Esophagus mucosa (tissue), 1 donor: ENCODE results near the gene KIF21B. TPM values are rescaled to one million over a fixed set of nuclear protein-coding genes. Genes with fewer than 3 reads are reported as not detected.
A peak's percentile ranks its signal among the peaks of the same experiment; 100 is the strongest.
"Not testable (repeated sequence)": the region's sequence is repeated elsewhere in the genome, so short reads cannot be mapped to it uniquely, and the experiment has no call there.

Experiments
- ATAC-seq: fragments of 200-7000 bp; cut with Tn5 transposase; one replicate; pipeline ENCODE4 v1.9.1; 2020
- total RNA-seq: library from RNA; stranded (reverse); gene quantifications from one replicate; pipeline ENCODE4 v1.2.4, GENCODE V29; 2023
- donor health status: DM: yes; HTN: yes; CAD: no.

KIF21B gene
- total RNA-seq, 1 donor from 2014 or later = 0.52 TPM

GRCh38 chr1:200968469-200969410 is 54.8 kb downstream of the KIF21B start:
- no peak for ATAC-seq

GRCh38 chr1:200967693-200968468 is 55.6 kb downstream of the KIF21B start:
- no peak for ATAC-seq

GRCh38 chr1:200966934-200967333 is 56.6 kb downstream of the KIF21B start:
- ATAC-seq = no peak

- no peak for ATAC-seq
These were observed 58.3 kb downstream of the KIF21B start for GRCh38 chr1:200965111-200965805.

- not testable (repeated sequence) for ATAC-seq
These were observed 59.6 kb downstream of the KIF21B start for GRCh38 chr1:200963888-200964287.

GRCh38 chr1:200963076-200963475 is 60.4 kb downstream of the KIF21B start:
- ATAC-seq = no peak

GRCh38 chr1:200962631-200963030 is 60.9 kb downstream of the KIF21B start:
- ATAC-seq = no peak

- not testable (repeated sequence) for ATAC-seq
These were observed 61.4 kb downstream of the KIF21B start for GRCh38 chr1:200962151-200962550.

GRCh38 chr1:200960948-200961340 is 62.6 kb downstream of the KIF21B start:
- ATAC-seq = no peak

GRCh38 chr1:200960236-200960947 is 63.1 kb downstream of the KIF21B start:
- no peak for ATAC-seq

GRCh38 chr1:200959411-200959921 is 64.0 kb downstream of the KIF21B start:
- no peak for ATAC-seq

GRCh38 chr1:200958597-200958996 is 64.9 kb downstream of the KIF21B start:
- no peak for ATAC-seq

GRCh38 chr1:200954434-200954833 is 69.1 kb downstream of the KIF21B start:
- ATAC-seq = no peak

GRCh38 chr1:200951016-200951415 is 72.5 kb downstream of the KIF21B start:
- ATAC-seq = no peak

- ATAC-seq = no peak
These were observed 73.9 kb downstream of the KIF21B start for GRCh38 chr1:200949626-200950025.

- no peak for ATAC-seq
These were observed 76.4 kb downstream of the KIF21B start for GRCh38 chr1:200947059-200947566.

GRCh38 chr1:200945111-200945510 is 78.4 kb downstream of the KIF21B start:
- no peak for ATAC-seq

GRCh38 chr1:200938955-200939354 is 84.6 kb downstream of the KIF21B start:
- no peak for ATAC-seq

GRCh38 chr1:200935286-200935962 is 88.1 kb downstream of the KIF21B start:
- ATAC-seq = peak; percentile 18

GRCh38 chr1:200934676-200935245 is 88.8 kb downstream of the KIF21B start:
- no peak for ATAC-seq

GRCh38 chr1:200931776-200932175 is 91.7 kb downstream of the KIF21B start:
- no peak for ATAC-seq
